Left hindlimb (tissue), 1 donor: ENCODE data around the gene RTP3.
"Not testable (repeated sequence)": the region's sequence is repeated elsewhere in the genome, so short reads cannot be mapped to it uniquely, and the experiment has no call there.

Source experiments
- DNase-seq: peaks from one replicate; pipeline ENCODE4 v3.0.0-alpha.2; 2018

Gene RTP3

GRCh38 chr3:46520531-46520930 lies 22.8 kb downstream of the RTP3 start:
- no peak for DNase-seq

- DNase-seq = no peak
Observed at GRCh38 chr3:46521096-46521495, 23.3 kb downstream of the RTP3 start.

GRCh38 chr3:46522201-46522600 lies 24.4 kb downstream of the RTP3 start:
- not testable (repeated sequence) for DNase-seq

GRCh38 chr3:46523556-46523955 lies 25.8 kb downstream of the RTP3 start:
- no peak for DNase-seq

GRCh38 chr3:46524008-46524407 lies 26.2 kb downstream of the RTP3 start:
- no peak for DNase-seq

- DNase-seq = no peak
Observed at GRCh38 chr3:46524832-46525231, 27.1 kb downstream of the RTP3 start.

GRCh38 chr3:46527239-46527638 lies 29.5 kb downstream of the RTP3 start:
- no peak for DNase-seq

GRCh38 chr3:46533091-46533490 lies 35.3 kb downstream of the RTP3 start:
- no peak for DNase-seq

GRCh38 chr3:46535746-46536145 lies 38.0 kb downstream of the RTP3 start:
- no peak for DNase-seq

GRCh38 chr3:46536758-46537157 lies 39.0 kb downstream of the RTP3 start:
- DNase-seq = no peak

- DNase-seq = no peak
Observed at GRCh38 chr3:46537316-46537715, 39.5 kb downstream of the RTP3 start.

GRCh38 chr3:46537779-46538178 lies 40.0 kb downstream of the RTP3 start:
- DNase-seq = no peak

GRCh38 chr3:46538425-46538802 lies 40.6 kb downstream of the RTP3 start:
- DNase-seq = not testable (repeated sequence)

GRCh38 chr3:46538803-46539442 lies 41.1 kb downstream of the RTP3 start:
- DNase-seq = no peak

- DNase-seq = no peak
Observed at GRCh38 chr3:46539443-46540005, 41.7 kb downstream of the RTP3 start.

GRCh38 chr3:46540550-46540949 lies 42.8 kb downstream of the RTP3 start:
- no peak for DNase-seq

GRCh38 chr3:46541835-46542234 lies 44.1 kb downstream of the RTP3 start:
- no peak for DNase-seq

GRCh38 chr3:46542344-46542743 lies 44.6 kb downstream of the RTP3 start:
- DNase-seq = no peak

GRCh38 chr3:46542801-46543201 lies 45.0 kb downstream of the RTP3 start:
- no peak for DNase-seq

GRCh38 chr3:46544771-46545503 lies 47.2 kb downstream of the RTP3 start:
- no peak for DNase-seq

- no peak for DNase-seq
Observed at GRCh38 chr3:46545818-46546630, 48.2 kb downstream of the RTP3 start.

GRCh38 chr3:46546896-46547440 lies 49.2 kb downstream of the RTP3 start:
- DNase-seq = no peak

GRCh38 chr3:46548611-46549010 lies 50.8 kb downstream of the RTP3 start:
- not testable (repeated sequence) for DNase-seq
